GM12873 (cell line): ENCODE data around the gene ATP4A.

Experiments
- CTCF ChIP-seq: IDR thresholded peaks from 2 replicates; pipeline ENCODE4 v1.5.1; 2012; ENCODE audit warnings: low read depth, mild to moderate bottlenecking, moderate library complexity, low read length, control low read depth; ENCODE audit not compliant: insufficient read depth; ENCODE audit errors: missing control alignments

Gene ATP4A

DNA sequence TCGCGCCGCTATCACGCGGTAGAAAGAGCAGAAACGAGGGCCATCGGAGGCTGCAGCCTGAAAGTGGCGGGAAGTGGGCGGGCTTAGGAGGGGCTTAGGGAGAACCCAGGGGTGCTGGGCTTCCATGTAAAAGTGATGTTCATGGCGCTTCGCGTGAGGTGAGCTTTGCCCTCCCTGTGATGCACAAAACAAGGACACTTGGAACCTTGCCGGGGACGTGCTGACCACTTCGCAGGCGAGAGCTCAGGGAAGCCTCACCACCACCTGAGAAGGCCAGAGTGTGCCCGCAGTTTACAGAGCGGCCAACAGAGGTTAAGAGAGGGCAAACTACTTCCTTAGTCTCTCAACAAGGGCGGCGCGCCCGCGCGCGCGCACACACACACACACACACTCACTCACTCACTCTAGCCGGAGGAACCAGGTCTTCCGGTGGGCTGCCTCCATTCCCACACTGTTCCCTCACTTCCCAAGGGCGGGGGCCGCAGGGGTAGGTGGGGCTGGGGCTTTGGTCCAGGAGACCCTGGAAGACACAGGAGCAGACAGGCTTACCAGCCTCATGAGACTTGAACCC, 29.6 kb downstream of the ATP4A start:
- TF ChIP-seq CTCF, result peak; percentile 16

GRCh38 chr19:35533201-35533821, 30.1 kb downstream of the ATP4A start, which contains the start of gene GAPDHS:
Gene GAPDHS (plus strand): TSS chr19:35533456. CDS start chr19:35533528, 72 bp downstream.
- no peak for TF ChIP-seq CTCF

GRCh38 chr19:35531291-35531690, 32.2 kb downstream of the ATP4A start:
- no peak for TF ChIP-seq CTCF

- no peak for TF ChIP-seq CTCF
Observed at GRCh38 chr19:35529241-35530218, 33.9 kb downstream of the ATP4A start.

- no peak for TF ChIP-seq CTCF
Observed at GRCh38 chr19:35528218-35529038, 35.0 kb downstream of the ATP4A start, which contains the start of gene SBSN. Gene SBSN (minus strand): TSS chr19:35528311. CDS start chr19:35528281, 30 bp downstream.

GRCh38 chr19:35525873-35526272, 37.6 kb downstream of the ATP4A start:
- no peak for TF ChIP-seq CTCF
